SU-DHL-6 (cell line): ENCODE measurements around the gene ANKH.

Experiments used
- H2AFZ ChIP-seq: fragments of 200-600 bp; sonication (generic); 2 replicates; pipeline ENCODE4 v1.6.1; 2014; ENCODE audit warnings: low read depth, mild to moderate bottlenecking, moderate library complexity, mixed read lengths, antibody characterized with exemption, low read length; ENCODE audit not compliant: severe bottlenecking
- H3F3A ChIP-seq: fragments of 200-600 bp; shearing (Covaris generic); 2 replicates; pipeline ENCODE4 v1.6.0; 2016; ENCODE audit warnings: antibody characterized with exemption, mild to moderate bottlenecking; ENCODE audit not compliant: insufficient read depth
- H3K27ac ChIP-seq: fragments of 200-600 bp; sonication (generic); 2 replicates; pipeline ENCODE4 v1.5.1; 2016; ENCODE audit warnings: low read depth, mild to moderate bottlenecking, low read length, moderate library complexity, mixed read lengths
- H3K27me3 ChIP-seq: fragments of 200-600 bp; sonication (generic), shearing (Covaris generic); 2 replicates; pipeline ENCODE4 v1.6.0; 2014; ENCODE audit warnings: mild to moderate bottlenecking, low read length
- H3K36me3 ChIP-seq: fragments of 200-600 bp; sonication (generic); 2 replicates; pipeline ENCODE4 v1.6.1; 2014; ENCODE audit warnings: mild to moderate bottlenecking, low read length, mixed read lengths
- H3K4me2 ChIP-seq: fragments of 300-600, 200-600 bp; shearing (Covaris generic), sonication (generic); 2 replicates; pipeline ENCODE4 v1.6.0; 2014; ENCODE audit warnings: low read length, low read depth, mild to moderate bottlenecking; ENCODE audit not compliant: poor library complexity, severe bottlenecking
- H3K4me3 ChIP-seq: fragments of 200-600 bp; sonication (generic); 2 replicates; pipeline ENCODE4 v1.5.1; 2014; ENCODE audit warnings: antibody characterized with exemption, low read length, mild to moderate bottlenecking, mixed read lengths; ENCODE audit not compliant: insufficient read depth, poor library complexity, severe bottlenecking
- H3K79me2 ChIP-seq: fragments of 200-600 bp; sonication (generic); 2 replicates; pipeline ENCODE4 v1.6.1; 2014; ENCODE audit warnings: mild to moderate bottlenecking, low read length, moderate library complexity; ENCODE audit not compliant: insufficient read depth
- H3K9ac ChIP-seq: fragments of 200-600 bp; sonication (generic); 2 replicates; pipeline ENCODE4 v1.7.0; 2014; ENCODE audit warnings: mild to moderate bottlenecking, low read length
- H3K9me2 ChIP-seq: fragments of 200-600 bp; sonication (generic); replicated peaks from 2 replicates; pipeline ENCODE4 v1.6.1; 2014; ENCODE audit warnings: low read length; ENCODE audit not compliant: insufficient read depth
- H3K9me3 ChIP-seq: fragments of 200-600 bp; sonication (generic); 2 replicates; pipeline ENCODE4 v1.6.1; 2014; ENCODE audit warnings: low read length, mixed read lengths; ENCODE audit not compliant: insufficient read depth
- H4K20me1 ChIP-seq: fragments of 200-600 bp; sonication (generic); 2 replicates; pipeline ENCODE4 v1.6.1; 2014; ENCODE audit warnings: low read depth, mild to moderate bottlenecking, antibody characterized with exemption, low read length, moderate library complexity, mixed read lengths
- EZH2phosphoT487 ChIP-seq: fragments of 200-600 bp; sonication (generic), shearing (Covaris generic); conservative IDR thresholded peaks from 2 replicates; pipeline ENCODE4 v1.6.1; 2018; ENCODE audit warnings: mild to moderate bottlenecking, antibody characterized with exemption, low read length, moderate library complexity, mixed read lengths
- TF ChIP-seq, protein P1 (sequence below): fragments of 200-600 bp; sonication (generic); IDR thresholded peaks from one replicate; pipeline ENCODE4 v1.5.1; 2017; ENCODE audit warnings: antibody characterized with exemption, mild to moderate bottlenecking, low read length, moderate library complexity; ENCODE audit not compliant: insufficient read depth, poor library complexity, severe bottlenecking

The ANKH gene

GRCh38 chr5:14913096-14913495, 41.5 kb upstream of the ANKH start:
- Histone ChIP-seq H3K27me3 (no peaks in the 10 kb centered on the region), H3K4me2 (no peak overlapping the region), H2AFZ (no peak overlapping the region), H3K79me2 (no peaks in the 10 kb centered on the region), H3K27ac (no peak overlapping the region), H3F3A (no peaks in the 10 kb centered on the region), H4K20me1 (no peaks in the 10 kb centered on the region), H3K9me3 (no peaks in the 10 kb centered on the region), H3K36me3 (no peaks in the 10 kb centered on the region), H3K4me3 (no peak overlapping the region), H3K9ac (no peak overlapping the region), H3K9me2 (no peaks in the 10 kb centered on the region)
- TF ChIP-seq EZH2phosphoT487: no peak
- TF ChIP-seq, protein P1, sequence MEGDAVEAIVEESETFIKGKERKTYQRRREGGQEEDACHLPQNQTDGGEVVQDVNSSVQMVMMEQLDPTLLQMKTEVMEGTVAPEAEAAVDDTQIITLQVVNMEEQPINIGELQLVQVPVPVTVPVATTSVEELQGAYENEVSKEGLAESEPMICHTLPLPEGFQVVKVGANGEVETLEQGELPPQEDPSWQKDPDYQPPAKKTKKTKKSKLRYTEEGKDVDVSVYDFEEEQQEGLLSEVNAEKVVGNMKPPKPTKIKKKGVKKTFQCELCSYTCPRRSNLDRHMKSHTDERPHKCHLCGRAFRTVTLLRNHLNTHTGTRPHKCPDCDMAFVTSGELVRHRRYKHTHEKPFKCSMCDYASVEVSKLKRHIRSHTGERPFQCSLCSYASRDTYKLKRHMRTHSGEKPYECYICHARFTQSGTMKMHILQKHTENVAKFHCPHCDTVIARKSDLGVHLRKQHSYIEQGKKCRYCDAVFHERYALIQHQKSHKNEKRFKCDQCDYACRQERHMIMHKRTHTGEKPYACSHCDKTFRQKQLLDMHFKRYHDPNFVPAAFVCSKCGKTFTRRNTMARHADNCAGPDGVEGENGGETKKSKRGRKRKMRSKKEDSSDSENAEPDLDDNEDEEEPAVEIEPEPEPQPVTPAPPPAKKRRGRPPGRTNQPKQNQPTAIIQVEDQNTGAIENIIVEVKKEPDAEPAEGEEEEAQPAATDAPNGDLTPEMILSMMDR: no peak

GRCh38 chr5:14912206-14912605, 40.6 kb upstream of the ANKH start:
- Histone ChIP-seq H3K4me2 (no peak overlapping the region), H4K20me1 (no peaks in the 10 kb centered on the region), H3K9me3 (no peaks in the 10 kb centered on the region)

DNA sequence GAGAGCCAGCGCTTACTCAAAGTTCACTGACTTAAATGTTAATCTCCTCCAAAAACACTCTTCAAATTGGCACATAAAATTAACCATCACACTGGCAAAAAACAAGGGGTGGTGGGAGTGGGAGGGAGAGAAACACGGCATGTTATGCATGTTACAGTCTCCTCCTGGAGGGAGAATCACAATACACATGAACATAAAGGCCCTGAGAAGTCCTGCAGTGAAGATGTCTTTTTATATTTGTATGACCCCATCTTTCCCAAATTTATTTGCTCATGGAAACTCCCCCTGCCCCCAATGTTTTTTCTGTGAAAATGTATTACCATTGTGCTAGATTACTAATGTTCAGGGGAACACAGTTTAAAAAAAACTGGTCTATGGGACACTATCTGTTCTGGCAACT, 37.8 kb upstream of the ANKH start:
- H3K4me3 ChIP-seq: no peak overlapping the region
- no peak for TF ChIP-seq EZH2phosphoT487
- H2AFZ ChIP-seq: no peak overlapping the region
- no peaks in the 10 kb centered on the region for H3K27me3 ChIP-seq
- no peaks in the 10 kb centered on the region for H3K9me2 ChIP-seq
- no peak overlapping the region for H3K27ac ChIP-seq
- no peak overlapping the region for H3K4me2 ChIP-seq
- no peaks in the 10 kb centered on the region for H3K36me3 ChIP-seq
- no peak overlapping the region for H3K9ac ChIP-seq
- H3K79me2 ChIP-seq: no peaks in the 10 kb centered on the region
- H3F3A ChIP-seq: no peaks in the 10 kb centered on the region
- no peaks in the 10 kb centered on the region for H3K9me3 ChIP-seq
- no peaks in the 10 kb centered on the region for H4K20me1 ChIP-seq

More at GRCh38 chr5:14912206-14912605, 40.6 kb upstream of the ANKH start:
- Histone ChIP-seq H3K27ac (no peak overlapping the region), H2AFZ (no peak overlapping the region), H3K9ac (no peak overlapping the region), H3F3A (no peaks in the 10 kb centered on the region), H3K79me2 (no peaks in the 10 kb centered on the region), H3K27me3 (no peaks in the 10 kb centered on the region), H3K36me3 (no peaks in the 10 kb centered on the region), H3K9me2 (no peaks in the 10 kb centered on the region), H3K4me3 (no peak overlapping the region)
- TF ChIP-seq, protein P1: no peak
- no peak for TF ChIP-seq EZH2phosphoT487

DNA sequence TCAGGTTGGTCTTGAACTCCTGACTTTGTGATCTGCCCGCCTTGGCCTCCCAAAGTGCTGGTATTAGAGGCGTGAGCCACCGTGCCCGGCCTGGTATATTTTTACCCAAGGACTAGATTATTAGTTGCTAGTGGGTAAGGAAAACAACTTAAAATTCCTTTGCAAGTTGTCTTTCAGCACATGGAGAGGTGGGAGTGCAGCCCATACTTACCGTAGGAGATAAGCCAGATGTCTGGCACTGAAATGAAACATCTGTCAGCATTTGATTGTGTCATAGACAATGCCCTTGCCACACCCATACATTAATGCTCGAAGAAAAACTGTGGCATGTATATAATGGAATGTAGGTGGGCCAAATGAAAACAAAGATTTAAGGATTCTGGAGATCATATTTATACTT, 36.6 kb upstream of the ANKH start:
- H3F3A ChIP-seq: no peaks in the 10 kb centered on the region
- H3K9me2 ChIP-seq: no peaks in the 10 kb centered on the region
- no peak overlapping the region for H2AFZ ChIP-seq
- H3K9me3 ChIP-seq: no peaks in the 10 kb centered on the region
- no peaks in the 10 kb centered on the region for H3K79me2 ChIP-seq
- no peaks in the 10 kb centered on the region for H4K20me1 ChIP-seq
- H3K4me2 ChIP-seq: no peak overlapping the region
- no peaks in the 10 kb centered on the region for H3K27me3 ChIP-seq
- no peaks in the 10 kb centered on the region for H3K36me3 ChIP-seq
- no peak for TF ChIP-seq EZH2phosphoT487
- H3K9ac ChIP-seq: no peak overlapping the region
- no peak overlapping the region for H3K27ac ChIP-seq
- H3K4me3 ChIP-seq: no peak overlapping the region
